GM23248 (cell line): Measurements from ENCODE around the gene ACTR3C.

Experiments used
- EZH2 ChIP-seq: fragments of 200-600 bp; sonication (generic); IDR thresholded peaks from 2 replicates; pipeline ENCODE4 v1.6.1; 2018; ENCODE audit warnings: antibody characterized with exemption, mild to moderate bottlenecking; ENCODE audit not compliant: insufficient read depth, poor library complexity, severe bottlenecking
- EZH2phosphoT487 ChIP-seq: fragments of 200-600 bp; sonication (generic); IDR thresholded peaks from 2 replicates; pipeline ENCODE4 v1.6.1; 2018; ENCODE audit warnings: antibody characterized with exemption, moderate library complexity, mild to moderate bottlenecking, low read depth; ENCODE audit not compliant: insufficient read depth

GRCh38 chr7:150308575-150308974 lies 14.8 kb downstream of the ACTR3C start:
- no peak for TF ChIP-seq EZH2
- no peak for TF ChIP-seq EZH2phosphoT487
